Endothelial cell of umbilical vein (primary cell): Measurements from ENCODE around the gene GCDH. TPM values are rescaled to one million over a fixed set of nuclear protein-coding genes. Genes with fewer than 3 reads are reported as not detected.

ENCODE experiments used
- BruUV-seq: library from RNA; stranded (reverse); fragments of 400-500 nt; replicated peaks from 2 replicates; lab custom pipeline; 2021; lab: Mats Ljungman, UMichigan
- CTCF ChIA-PET: fragments of 300-600, 350-600 bp; sonication (Branson Sonifier 250); formaldehyde crosslinking; loops from one replicate; lab custom pipeline; 2021; ENCODE audit warnings: antibody characterized with exemption, inconsistent platforms; lab: Charles Lee
- POLR2A ChIA-PET: fragments of 300-600, 350-600 bp; sonication (Branson Sonifier 250); formaldehyde crosslinking; loops from one replicate; lab custom pipeline; 2021; ENCODE audit warnings: antibody characterized with exemption, inconsistent platforms; lab: Charles Lee
- DNase-seq: peaks from one replicate; pipeline ENCODE4 v3.0.0-alpha.2; 2011; ENCODE audit warnings: low read depth, low spot score
- FAIRE-seq: peaks from 2 replicates; lab custom pipeline; 2011; peaks lifted over from hg19 to GRCh38; lab: Jason Lieb, UNC
- H2AFZ ChIP-seq: 2 replicates; pipeline ENCODE4 v1.6.0; 2012; ENCODE audit warnings: low read depth, low read length, control low read depth, inconsistent platforms
- H3K27ac ChIP-seq: 2 replicates; pipeline ENCODE4 v1.5.1; 2011; ENCODE audit warnings: low read depth, mild to moderate bottlenecking, control low read depth, low read length, moderate library complexity; ENCODE audit not compliant: insufficient read depth
- H3K27me3 ChIP-seq, 2 experiments: 2 replicates each; pipeline versions ENCODE4 v1.6.0 to v1.6.1; 2011; ENCODE audit warnings: low read length in 2 of 2, mixed read lengths in 1 of 2; ENCODE audit not compliant: control insufficient read depth in 2 of 2, insufficient read depth in 2 of 2
- H3K36me3 ChIP-seq, 2 experiments: 2 replicates in 1 of 2; 3 replicates in 1 of 2; pipeline ENCODE4 v1.5.1; 2011; ENCODE audit warnings: low read length in 2 of 2, mild to moderate bottlenecking in 1 of 2, moderate library complexity in 1 of 2; ENCODE audit not compliant: control insufficient read depth in 2 of 2, insufficient read depth in 2 of 2; ENCODE audit errors: extremely low read depth in 1 of 2
- H3K4me1 ChIP-seq: 3 replicates; pipeline ENCODE4 v1.5.1; 2011; ENCODE audit warnings: mild to moderate bottlenecking, low read length; ENCODE audit not compliant: control insufficient read depth, insufficient read depth; ENCODE audit errors: extremely low read depth
- H3K4me2 ChIP-seq: 2 replicates; pipeline ENCODE4 v1.6.1; 2011; ENCODE audit warnings: low read length, control low read depth, mixed read lengths; ENCODE audit not compliant: insufficient read depth
- H3K4me3 ChIP-seq, 3 experiments: fragments of 200-600 bp in 1 of 3; sonication (generic), shearing (Covaris generic) in 1 of 3; replicated peaks in 1 of 3; 2 replicates each; pipeline ENCODE4 v1.5.1; 2011 to 2016; ENCODE audit warnings: control low read depth in 3 of 3, low read length in 3 of 3, mild to moderate bottlenecking in 2 of 3, inconsistent platforms in 1 of 3, low read depth in 1 of 3, moderate library complexity in 1 of 3; ENCODE audit not compliant: insufficient read depth in 1 of 3
- H3K79me2 ChIP-seq: 2 replicates; pipeline ENCODE4 v1.6.0; 2012; ENCODE audit warnings: low read length, inconsistent platforms; ENCODE audit not compliant: control insufficient read depth, insufficient read depth
- H3K9ac ChIP-seq: replicated peaks from 2 replicates; pipeline ENCODE3; 2011; ENCODE audit warnings: low read length, control low read depth; ENCODE audit not compliant: insufficient read depth; ENCODE audit errors: extremely low read depth
- H3K9me1 ChIP-seq: replicated peaks from 3 replicates; pipeline ENCODE4 v1.6.0; 2011; ENCODE audit warnings: mild to moderate bottlenecking, low read length; ENCODE audit not compliant: control insufficient read depth, insufficient read depth; ENCODE audit errors: extremely low read depth
- H3K9me3 ChIP-seq: replicated peaks from 2 replicates; pipeline ENCODE4 v1.5.1; 2012; ENCODE audit warnings: low read length, inconsistent platforms; ENCODE audit not compliant: control insufficient read depth, insufficient read depth
- H4K20me1 ChIP-seq: replicated peaks from 2 replicates; pipeline ENCODE3; 2011; ENCODE audit warnings: mild to moderate bottlenecking, low read length; ENCODE audit not compliant: control insufficient read depth, insufficient read depth; ENCODE audit errors: extremely low read depth
- CTCF ChIP-seq, 2 donors: IDR thresholded peaks; 1 replicate in 1 of 2; 2 replicates in 1 of 2; pipeline ENCODE4 v1.5.1; 2011; ENCODE audit warnings: low read length in 2 of 2, mild to moderate bottlenecking in 2 of 2, moderate library complexity in 2 of 2, control low read depth in 1 of 2, inconsistent platforms in 1 of 2, low read depth in 1 of 2; ENCODE audit not compliant: insufficient read depth in 1 of 2; ENCODE audit errors: extremely low read depth in 1 of 2
- EZH2 ChIP-seq: IDR thresholded peaks from 2 replicates; pipeline ENCODE4 v1.6.1; 2012; ENCODE audit warnings: borderline replicate concordance, low read depth, mild to moderate bottlenecking, moderate library complexity, low read length, inconsistent platforms; ENCODE audit not compliant: severe bottlenecking
- dilution Hi-C: fragments of 300-500 bp; cut with MboI; formaldehyde crosslinking; loops from one replicate; pipeline ENCODE4 v1.15.0; 2019; ENCODE audit warnings: low sequenced_read_pairs; ENCODE audit not compliant: extremely low pct_ligation_motif_present
- intact Hi-C: fragments of 100-400 bp; cut with micrococcal nuclease; formaldehyde crosslinking; loops from one replicate; pipeline ENCODE4 v1.10.0; 2022
- polyA plus RNA-seq, 4 experiments: library from polyadenylated mRNA; depleted of rRNA in 3 of 4; stranded (reverse) in 3 of 4; unstranded in 1 of 4; fragments of >200 nt; gene quantifications; 2 replicates each; pipeline versions ENCODE4 v1.2.1 to v1.2.3, GENCODE V29; 2011 to 2012; ENCODE audit warnings: missing spikeins in 1 of 4
- total RNA-seq: library from RNA; stranded (reverse); gene quantifications from 2 replicates; pipeline ENCODE4 v1.2.3, GENCODE V29; 2021

The GCDH gene
- total and polyA plus RNA-seq, 2 donors (not counting 3 experiments of a cell fraction or from before 2014, with no cell fraction given), result 27.3 to 35.8 TPM

DNA sequence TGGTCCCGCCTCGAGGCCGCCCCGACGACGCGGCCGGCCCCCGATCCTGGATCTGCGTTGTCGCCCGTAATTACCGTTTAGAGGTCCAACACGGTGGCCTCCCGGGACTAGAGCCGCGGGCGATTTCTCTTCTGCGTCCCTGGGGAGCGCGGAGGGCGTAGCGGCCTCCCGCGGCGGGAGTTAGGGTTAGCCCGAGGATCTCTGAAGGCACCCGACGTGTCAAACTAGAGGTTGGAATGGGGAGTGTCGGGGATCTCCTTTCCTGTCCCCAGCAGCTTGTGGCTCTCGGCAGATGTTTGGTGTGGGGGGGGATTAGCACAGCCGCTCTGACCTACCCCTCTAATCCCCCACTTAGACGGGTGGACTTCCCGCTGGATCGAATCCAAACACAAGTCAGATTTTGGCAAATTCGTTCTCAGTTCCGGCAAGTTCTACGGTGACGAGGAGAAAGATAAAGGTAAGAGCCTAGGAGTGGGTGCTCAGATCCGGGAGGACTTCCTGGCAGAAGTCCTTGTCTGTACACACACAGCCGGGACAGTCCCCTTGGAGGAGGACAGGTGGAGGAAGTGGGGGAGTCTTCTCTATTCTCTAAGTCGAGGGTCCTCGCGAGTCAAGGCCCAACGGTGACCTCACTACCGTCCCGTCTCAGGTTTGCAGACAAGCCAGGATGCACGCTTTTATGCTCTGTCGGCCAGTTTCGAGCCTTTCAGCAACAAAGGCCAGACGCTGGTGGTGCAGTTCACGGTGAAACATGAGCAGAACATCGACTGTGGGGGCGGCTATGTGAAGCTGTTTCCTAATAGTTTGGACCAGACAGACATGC, 48.0 kb downstream of the GCDH start:
- intact Hi-C loops, result loop anchor here (1.0 to 10.0 kb wide), 5 partner anchors 7 to 154 kb away; partner anchors contain the start of genes GCDH and SYCE2
- peaks cover 18 to 39% of the 10 kb centered on the region in 2 experiments for H3K36me3 ChIP-seq
- peak overlapping the region; percentile 64 for H3K4me2 ChIP-seq
- H3K4me3 ChIP-seq, result peak overlapping the region; percentile 75 to 98 (median 93)
- H2AFZ ChIP-seq, result no peak overlapping the region
- dilution Hi-C loops, result no loop called here
- DNase-seq (peak; percentile 45), FAIRE-seq (peak; percentile 56)
- H4K20me1 ChIP-seq, result no peaks in the 10 kb centered on the region
- TSS peak; percentile 57 for BruUV-seq
- H3K79me2 ChIP-seq, result peaks cover 42% of the 10 kb centered on the region
- no peaks in the 10 kb centered on the region for H3K27me3 ChIP-seq
- ChIA-PET POLR2A (no interaction called here), CTCF (interaction anchor here (1.0 kb wide), 1 partner anchor 25 kb away, joined by 3 read pairs; no protein-coding TSS in a partner anchor)
- no peaks in the 10 kb centered on the region for H3K9me3 ChIP-seq
- no peaks in the 10 kb centered on the region for H3K9me1 ChIP-seq
- TF ChIP-seq CTCF (IDR thresholded peaks at IDR 0.05; ENCODE audit: extremely low read depth in 1 of 2, insufficient read depth in 1 of 2, low read depth in 1 of 2, low read length in 2 of 2), result peak in 1 of 2 donors; percentile 15
- TF ChIP-seq EZH2, result no peak
- H3K4me1 ChIP-seq, result peaks cover 25% of the 10 kb centered on the region
- peak overlapping the region; percentile 66 for H3K27ac ChIP-seq
- H3K9ac ChIP-seq, result peak overlapping the region; percentile 95
